ENCODE measurements around the gene CETN2.

CETN2 gene

GRCh38 chrX:152873361-152873760 lies 42.8 kb upstream of the CETN2 start:
- TF ChIP-seq EZH2 (IDR thresholded peaks at IDR 0.05; ENCODE audit: borderline replicate concordance, low read depth, low read length, severe bottlenecking), result no peak
- no peak for TF ChIP-seq CTCF (IDR thresholded peaks at IDR 0.05; ENCODE audit: borderline replicate concordance, extremely low read depth, low read length, poor library complexity, severe bottlenecking)
- DNase-seq (no peak), ATAC-seq (ENCODE audit: insufficient read depth, low read depth) (no peak)
- Histone ChIP-seq H3K36me3 (ENCODE audit: insufficient read depth, low read length) (peaks cover 19% of the 10 kb centered on the region), H3K4me1 (ENCODE audit: insufficient read depth, low read length) (no peaks in the 10 kb centered on the region), H3K27me3 (ENCODE audit: insufficient read depth, low read length, poor library complexity) (no peaks in the 10 kb centered on the region), H3K4me2 (ENCODE audit: insufficient read depth, low read length) (no peak overlapping the region), H2AFZ (ENCODE audit: low read depth, low read length) (no peak overlapping the region), H3K4me3 (ENCODE audit: low read depth in 1 of 2, low read length in 2 of 2) (no peak overlapping the region), H4K20me1 (ENCODE audit: insufficient read depth, low read length) (no peaks in the 10 kb centered on the region), H3K27ac (ENCODE audit: low read length) (no peak overlapping the region), H3K9me3 (ENCODE audit: insufficient read depth, low read length, severe bottlenecking) (no peaks in the 10 kb centered on the region), H3K79me2 (ENCODE audit: insufficient read depth, low read length) (no peaks in the 10 kb centered on the region), H3K9ac (ENCODE audit: low read depth, low read length) (no peak overlapping the region)

DNA sequence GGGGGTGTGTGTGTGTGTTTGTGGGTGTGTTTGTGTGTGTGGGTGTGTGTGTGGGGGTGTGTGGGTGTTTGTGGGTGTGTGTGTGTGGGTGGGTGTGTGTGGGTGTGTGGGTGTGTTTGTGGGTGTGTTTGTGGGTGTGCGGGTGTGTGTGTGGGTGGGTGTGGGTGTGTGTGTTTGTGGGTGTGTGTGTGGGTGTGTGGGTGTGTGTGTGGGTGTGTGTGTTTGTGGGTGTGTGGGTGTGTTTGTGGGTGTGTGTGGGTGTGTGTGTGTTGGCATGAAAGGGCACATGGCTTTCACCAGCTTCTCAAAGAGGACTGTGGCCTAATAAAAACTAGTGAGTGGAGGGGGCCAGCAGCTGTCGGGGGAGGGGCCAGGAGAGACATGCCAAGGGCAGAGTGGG lies 42.0 kb upstream of the CETN2 start:
- DNase-seq (no peak), ATAC-seq (ENCODE audit: insufficient read depth, low read depth) (no peak)
- H3K36me3 ChIP-seq (ENCODE audit: insufficient read depth, low read length), result peaks cover 20% of the 10 kb centered on the region
- TF ChIP-seq CTCF (IDR thresholded peaks at IDR 0.05; ENCODE audit: borderline replicate concordance, extremely low read depth, low read length, poor library complexity, severe bottlenecking) (no peak), EZH2 (IDR thresholded peaks at IDR 0.05; ENCODE audit: borderline replicate concordance, low read depth, low read length, severe bottlenecking) (no peak)
- no peaks in the 10 kb centered on the region for H3K27me3 ChIP-seq (ENCODE audit: insufficient read depth, low read length, poor library complexity)
- H3K4me3 ChIP-seq (ENCODE audit: low read depth in 1 of 2, low read length in 2 of 2), result no peak overlapping the region
- no peaks in the 10 kb centered on the region for H3K9me3 ChIP-seq (ENCODE audit: insufficient read depth, low read length, severe bottlenecking)
- no peak overlapping the region for H3K27ac ChIP-seq (ENCODE audit: low read length)
- H2AFZ ChIP-seq (ENCODE audit: low read depth, low read length), result no peak overlapping the region
- no peaks in the 10 kb centered on the region for H4K20me1 ChIP-seq (ENCODE audit: insufficient read depth, low read length)
- no peaks in the 10 kb centered on the region for H3K79me2 ChIP-seq (ENCODE audit: insufficient read depth, low read length)
- H3K4me1 ChIP-seq (ENCODE audit: insufficient read depth, low read length), result no peaks in the 10 kb centered on the region
- no peak overlapping the region for H3K9ac ChIP-seq (ENCODE audit: low read depth, low read length)
- H3K4me2 ChIP-seq (ENCODE audit: insufficient read depth, low read length), result no peak overlapping the region

DNA sequence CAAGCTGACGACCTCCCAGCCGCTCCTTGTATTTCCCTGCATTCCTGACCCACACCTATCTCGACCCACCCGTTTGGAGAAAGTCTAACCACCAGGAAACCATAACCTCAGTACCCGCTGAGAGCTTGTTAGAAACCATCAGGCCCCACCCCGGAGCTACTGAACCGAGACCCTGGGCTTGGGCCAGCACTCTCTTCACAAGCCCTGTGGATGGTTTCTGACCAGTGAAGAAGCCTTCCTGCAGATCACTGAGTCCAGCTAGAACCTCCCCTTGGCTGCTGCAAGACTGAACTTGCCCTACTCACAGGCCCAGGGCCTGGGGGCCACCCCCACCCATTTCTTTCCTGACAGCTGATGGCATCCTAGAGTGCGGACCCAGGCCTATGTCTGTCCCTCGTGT lies 40.7 kb upstream of the CETN2 start:
- no peaks in the 10 kb centered on the region for H4K20me1 ChIP-seq (ENCODE audit: insufficient read depth, low read length)
- no peak for DNase-seq
- H3K4me2 ChIP-seq (ENCODE audit: insufficient read depth, low read length), result no peak overlapping the region

DNA sequence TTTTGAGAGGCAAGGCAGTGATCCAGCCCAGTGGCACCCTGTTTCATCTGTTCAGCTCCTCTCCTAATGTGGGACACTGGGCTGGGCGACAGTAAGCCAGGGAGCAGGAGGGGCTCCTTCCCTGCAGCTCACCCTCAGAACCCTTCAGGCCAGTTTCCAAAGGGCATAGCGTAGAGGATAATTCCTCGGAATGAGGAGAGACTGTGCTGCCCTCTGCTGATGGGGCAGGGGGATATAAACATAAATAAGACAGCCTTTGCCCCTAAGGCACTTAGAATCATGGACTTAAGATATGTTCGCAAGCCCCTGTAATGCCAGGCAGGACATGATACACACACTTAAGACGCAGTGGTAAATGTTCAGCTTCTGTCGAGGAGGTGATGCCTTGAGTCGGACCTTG lies 39.4 kb upstream of the CETN2 start:
- Histone ChIP-seq H3K4me2 (ENCODE audit: insufficient read depth, low read length) (no peak overlapping the region), H3K27ac (ENCODE audit: low read length) (no peak overlapping the region), H3K27me3 (ENCODE audit: insufficient read depth, low read length, poor library complexity) (no peaks in the 10 kb centered on the region), H3K9ac (ENCODE audit: low read depth, low read length) (no peak overlapping the region), H3K9me3 (ENCODE audit: insufficient read depth, low read length, severe bottlenecking) (no peaks in the 10 kb centered on the region), H2AFZ (ENCODE audit: low read depth, low read length) (no peak overlapping the region), H3K4me1 (ENCODE audit: insufficient read depth, low read length) (no peaks in the 10 kb centered on the region), H3K36me3 (ENCODE audit: insufficient read depth, low read length) (peaks cover 36% of the 10 kb centered on the region), H3K79me2 (ENCODE audit: insufficient read depth, low read length) (no peaks in the 10 kb centered on the region), H4K20me1 (ENCODE audit: insufficient read depth, low read length) (no peaks in the 10 kb centered on the region), H3K4me3 (ENCODE audit: low read depth in 1 of 2, low read length in 2 of 2) (no peak overlapping the region)
- ATAC-seq (ENCODE audit: insufficient read depth, low read depth), result no peak
- no peak for TF ChIP-seq EZH2 (IDR thresholded peaks at IDR 0.05; ENCODE audit: borderline replicate concordance, low read depth, low read length, severe bottlenecking)
- no peak for DNase-seq

More for the DNA sequence above, 40.7 kb upstream of the CETN2 start:
- no peaks in the 10 kb centered on the region for H3K27me3 ChIP-seq (ENCODE audit: insufficient read depth, low read length, poor library complexity)
- ATAC-seq (ENCODE audit: insufficient read depth, low read depth), result no peak; the same call in 2 of the 3 replicates
- H3K36me3 ChIP-seq (ENCODE audit: insufficient read depth, low read length), result peaks cover 28% of the 10 kb centered on the region
- H3K4me1 ChIP-seq (ENCODE audit: insufficient read depth, low read length), result no peaks in the 10 kb centered on the region
- H3K9me3 ChIP-seq (ENCODE audit: insufficient read depth, low read length, severe bottlenecking), result no peaks in the 10 kb centered on the region
- H3K9ac ChIP-seq (ENCODE audit: low read depth, low read length), result no peak overlapping the region
- no peaks in the 10 kb centered on the region for H3K79me2 ChIP-seq (ENCODE audit: insufficient read depth, low read length)
- no peak overlapping the region for H3K27ac ChIP-seq (ENCODE audit: low read length)
- H3K4me3 ChIP-seq (ENCODE audit: low read depth in 1 of 2, low read length in 2 of 2), result no peak overlapping the region
- TF ChIP-seq EZH2 (IDR thresholded peaks at IDR 0.05; ENCODE audit: borderline replicate concordance, low read depth, low read length, severe bottlenecking), result no peak
- no peak overlapping the region for H2AFZ ChIP-seq (ENCODE audit: low read depth, low read length)
